Tibial nerve (tissue), 4 donors: ENCODE measurements around the gene TENM4.

Source experiments
- EP300 ChIP-seq, 2 donors: sonication (generic); formaldehyde crosslinking; IDR thresholded peaks; one replicate each; pipeline ENCODE4 v1.6.1; 2017; ENCODE audit warnings: antibody characterized with exemption in 2 of 2, mild to moderate bottlenecking in 1 of 2
- POLR2A ChIP-seq, 2 donors: fragments of 450-650 bp; IDR thresholded peaks; one replicate each; pipeline ENCODE4 v1.6.1; 2017; ENCODE audit warnings: antibody characterized with exemption in 2 of 2, mild to moderate bottlenecking in 2 of 2, moderate library complexity in 2 of 2
- TF ChIP-seq, protein P1 (sequence below), 5 experiments: fragments of 200-600 bp in 3 of 5; fragments of 450-650 bp in 2 of 5; sonication (generic) in 3 of 5; IDR thresholded peaks; one replicate each; pipeline ENCODE4 v1.5.1; 2016 to 2019; ENCODE audit warnings: antibody characterized with exemption in 5 of 5, mild to moderate bottlenecking in 3 of 5, moderate library complexity in 2 of 5

DNA sequence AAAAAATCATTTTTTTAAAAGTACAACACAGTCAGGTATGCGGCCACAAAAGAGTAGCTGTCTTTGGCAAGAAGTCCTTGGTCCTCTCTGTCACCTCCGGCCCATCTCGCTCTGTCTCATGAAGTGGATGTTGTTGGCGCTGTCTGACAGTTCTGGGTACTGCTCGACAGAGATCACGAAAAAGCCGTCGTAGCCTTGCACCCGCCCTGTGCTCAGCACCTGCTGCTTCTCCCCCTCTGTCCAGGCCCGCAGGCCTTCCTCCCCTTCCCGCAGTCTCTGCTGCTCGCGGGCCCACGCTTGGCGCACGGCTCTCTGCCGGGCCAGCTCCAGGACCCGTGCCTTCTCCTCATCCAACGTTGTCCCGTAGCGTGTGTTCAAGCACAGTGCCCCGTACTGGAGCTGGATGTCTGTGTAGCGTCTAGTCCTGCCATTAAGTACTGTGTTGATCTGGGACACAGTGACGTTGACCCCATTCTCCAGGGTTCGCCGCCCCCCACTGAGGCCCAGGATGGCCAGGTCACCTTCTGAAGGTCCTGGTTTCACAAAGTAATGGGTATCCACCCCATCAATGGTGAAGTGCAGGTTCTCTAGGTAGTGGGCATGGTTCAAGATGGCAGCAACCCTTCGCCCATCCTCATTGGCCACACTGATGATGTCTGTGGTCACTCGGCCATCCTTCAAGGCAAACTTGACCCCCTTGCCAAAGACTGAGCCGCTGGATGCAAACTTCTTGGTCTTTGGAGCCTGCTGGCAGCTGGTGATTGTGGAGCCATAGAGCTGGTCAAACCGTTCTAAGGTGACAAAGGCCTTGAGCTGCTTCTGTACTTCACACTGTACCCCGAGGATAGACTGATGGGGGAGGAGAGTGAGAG, 782.6 kb downstream of the TENM4 start:
- TF ChIP-seq, protein P1, sequence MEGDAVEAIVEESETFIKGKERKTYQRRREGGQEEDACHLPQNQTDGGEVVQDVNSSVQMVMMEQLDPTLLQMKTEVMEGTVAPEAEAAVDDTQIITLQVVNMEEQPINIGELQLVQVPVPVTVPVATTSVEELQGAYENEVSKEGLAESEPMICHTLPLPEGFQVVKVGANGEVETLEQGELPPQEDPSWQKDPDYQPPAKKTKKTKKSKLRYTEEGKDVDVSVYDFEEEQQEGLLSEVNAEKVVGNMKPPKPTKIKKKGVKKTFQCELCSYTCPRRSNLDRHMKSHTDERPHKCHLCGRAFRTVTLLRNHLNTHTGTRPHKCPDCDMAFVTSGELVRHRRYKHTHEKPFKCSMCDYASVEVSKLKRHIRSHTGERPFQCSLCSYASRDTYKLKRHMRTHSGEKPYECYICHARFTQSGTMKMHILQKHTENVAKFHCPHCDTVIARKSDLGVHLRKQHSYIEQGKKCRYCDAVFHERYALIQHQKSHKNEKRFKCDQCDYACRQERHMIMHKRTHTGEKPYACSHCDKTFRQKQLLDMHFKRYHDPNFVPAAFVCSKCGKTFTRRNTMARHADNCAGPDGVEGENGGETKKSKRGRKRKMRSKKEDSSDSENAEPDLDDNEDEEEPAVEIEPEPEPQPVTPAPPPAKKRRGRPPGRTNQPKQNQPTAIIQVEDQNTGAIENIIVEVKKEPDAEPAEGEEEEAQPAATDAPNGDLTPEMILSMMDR (IDR thresholded peaks at IDR 0.05) = no peak
- TF ChIP-seq EP300 (IDR thresholded peaks at IDR 0.05) (no peak), POLR2A (IDR thresholded peaks at IDR 0.05) (no peak)
